BLaER1 treated with 17β-estradiol and CSF1 and Interleukin-3, amounts not matched to agents 10 nM and 100 nM (cell line): ENCODE results near the gene CDH16.
"Not testable (repeated sequence)": the region's sequence is repeated elsewhere in the genome, so short reads cannot be mapped to it uniquely, and the experiment has no call there.

Experiments
- H3K27ac ChIP-seq, 11 experiments: shearing (Covaris generic); formaldehyde crosslinking; 2 replicates each; pipeline ENCODE4 v1.8.1; 2022
- H3K27me3 ChIP-seq, 11 experiments: shearing (Covaris generic); formaldehyde crosslinking; 2 replicates each; pipeline ENCODE4 v1.8.1; 2022
- H3K36me3 ChIP-seq, 11 experiments: shearing (Covaris generic); formaldehyde crosslinking; 2 replicates each; pipeline ENCODE4 v1.8.1; 2022
- H3K4me1 ChIP-seq, 10 experiments: shearing (Covaris generic); formaldehyde crosslinking; 2 replicates each; pipeline ENCODE4 v1.8.1; 2022
- H3K4me2 ChIP-seq, 11 experiments: shearing (Covaris generic); formaldehyde crosslinking; 2 replicates each; pipeline ENCODE4 v1.8.1; 2022
- H3K4me3 ChIP-seq, 10 experiments: shearing (Covaris generic); formaldehyde crosslinking; 2 replicates each; pipeline ENCODE4 v1.8.1; 2022
- H3K9ac ChIP-seq, 11 experiments: shearing (Covaris generic); formaldehyde crosslinking; 2 replicates each; pipeline ENCODE4 v1.8.1; 2022
- H3K9me3 ChIP-seq, 11 experiments: shearing (Covaris generic); formaldehyde crosslinking; replicated peaks in 1 of 11; 2 replicates each; pipeline ENCODE4 v1.8.1; 2022
- H4K20me1 ChIP-seq, 11 experiments: shearing (Covaris generic); formaldehyde crosslinking; 2 replicates each; pipeline ENCODE4 v1.8.1; 2022
- Cebpa-rat ChIP-seq, 11 experiments: shearing (Covaris generic); IDR thresholded peaks; 2 replicates each; pipeline ENCODE4 v1.8.1; 2022

CDH16 gene

GRCh38 chr16:66942981-66943380 lies 24.3 kb upstream of the CDH16 start:
- no peak for TF ChIP-seq Cebpa-rat (IDR thresholded peaks at IDR 0.05)

DNA sequence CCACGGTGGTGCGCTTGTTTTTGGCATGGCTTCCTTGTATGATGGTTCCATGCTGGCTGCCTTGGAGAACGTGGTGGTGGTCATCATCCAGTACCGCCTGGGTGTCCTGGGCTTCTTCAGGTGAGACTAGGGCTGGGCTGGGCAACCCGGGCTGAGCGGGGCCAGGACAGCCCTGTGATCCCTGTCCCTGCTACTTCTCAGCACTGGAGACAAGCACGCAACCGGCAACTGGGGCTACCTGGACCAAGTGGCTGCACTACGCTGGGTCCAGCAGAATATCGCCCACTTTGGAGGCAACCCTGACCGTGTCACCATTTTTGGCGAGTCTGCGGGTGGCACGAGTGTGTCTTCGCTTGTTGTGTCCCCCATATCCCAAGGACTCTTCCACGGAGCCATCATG lies 21.6 kb upstream of the CDH16 start:
- no peaks in the 10 kb centered on the region for H3K27me3 ChIP-seq
- H3K9me3 ChIP-seq: no peaks in the 10 kb centered on the region
- peaks cover 63 to 84% (median 75%) of the 10 kb centered on the region in 11 experiments for H3K36me3 ChIP-seq
- no peak overlapping the region for H3K4me2 ChIP-seq
- H4K20me1 ChIP-seq: peaks cover 26 to 91% (median 55%) of the 10 kb centered on the region in 11 experiments; a peak in 20 of 22 replicates
- no peak overlapping the region for H3K9ac ChIP-seq
- TF ChIP-seq Cebpa-rat (IDR thresholded peaks at IDR 0.05): no peak
- H3K27ac ChIP-seq: no peak overlapping the region
- peaks cover 22 to 29% (median 28%) of the 10 kb centered on the region in 10 experiments for H3K4me1 ChIP-seq
- H3K4me3 ChIP-seq: no peak overlapping the region

More at GRCh38 chr16:66942981-66943380, 24.3 kb upstream of the CDH16 start:
- H3K4me3 ChIP-seq: no peak overlapping the region
- H3K4me1 ChIP-seq: peaks cover under 1 to 7% (median 7%) of the 10 kb centered on the region in 10 experiments; a peak in 16 of 20 replicates
- H4K20me1 ChIP-seq: peaks cover 11 to 79% (median 28%) of the 10 kb centered on the region in 11 experiments; a peak in 20 of 22 replicates
- no peak overlapping the region for H3K27ac ChIP-seq
- H3K4me2 ChIP-seq: no peak overlapping the region
- H3K36me3 ChIP-seq: peaks cover 60 to 66% (median 62%) of the 10 kb centered on the region in 11 experiments
- H3K9ac ChIP-seq: no peak overlapping the region
- H3K9me3 ChIP-seq: no peaks in the 10 kb centered on the region
- H3K27me3 ChIP-seq: peaks cover 7 to 11% (median 8%) of the 10 kb centered on the region in 11 experiments

GRCh38 chr16:66939366-66939765 lies 20.7 kb upstream of the CDH16 start:
- H3K36me3 ChIP-seq: peaks cover 63 to 84% (median 75%) of the 10 kb centered on the region in 11 experiments
- H3K4me3 ChIP-seq: no peak overlapping the region
- H3K4me1 ChIP-seq: peaks cover 24 to 32% (median 30%) of the 10 kb centered on the region in 10 experiments
- H3K27me3 ChIP-seq: no peaks in the 10 kb centered on the region
- no peak overlapping the region for H3K4me2 ChIP-seq
- H3K9ac ChIP-seq: no peak overlapping the region
- H4K20me1 ChIP-seq: peaks cover 26 to 92% (median 56%) of the 10 kb centered on the region in 11 experiments; a peak in 20 of 22 replicates
- H3K27ac ChIP-seq: no peak overlapping the region
- H3K9me3 ChIP-seq: no peaks in the 10 kb centered on the region
- no peak for TF ChIP-seq Cebpa-rat (IDR thresholded peaks at IDR 0.05)

- no peaks in the 10 kb centered on the region for H3K9me3 ChIP-seq
- H3K4me3 ChIP-seq: no peak overlapping the region
- H3K9ac ChIP-seq: no peak overlapping the region
- peak overlapping the region in 7 of 11 experiments; percentile 16 to 100 (median 99); a peak in 8 of 22 replicates for H3K4me2 ChIP-seq
- peaks cover 34 to 42% (median 39%) of the 10 kb centered on the region in 10 experiments for H3K4me1 ChIP-seq
- no peaks in the 10 kb centered on the region for H3K27me3 ChIP-seq
- no peak for TF ChIP-seq Cebpa-rat (IDR thresholded peaks at IDR 0.05)
- peaks cover 50 to 75% (median 62%) of the 10 kb centered on the region in 11 experiments for H3K36me3 ChIP-seq
- peaks cover 34 to 77% (median 59%) of the 10 kb centered on the region in 11 experiments; a peak in 20 of 22 replicates for H4K20me1 ChIP-seq
- no peak overlapping the region for H3K27ac ChIP-seq
Measured at GRCh38 chr16:66937725-66938337, 19.1 kb upstream of the CDH16 start.

DNA sequence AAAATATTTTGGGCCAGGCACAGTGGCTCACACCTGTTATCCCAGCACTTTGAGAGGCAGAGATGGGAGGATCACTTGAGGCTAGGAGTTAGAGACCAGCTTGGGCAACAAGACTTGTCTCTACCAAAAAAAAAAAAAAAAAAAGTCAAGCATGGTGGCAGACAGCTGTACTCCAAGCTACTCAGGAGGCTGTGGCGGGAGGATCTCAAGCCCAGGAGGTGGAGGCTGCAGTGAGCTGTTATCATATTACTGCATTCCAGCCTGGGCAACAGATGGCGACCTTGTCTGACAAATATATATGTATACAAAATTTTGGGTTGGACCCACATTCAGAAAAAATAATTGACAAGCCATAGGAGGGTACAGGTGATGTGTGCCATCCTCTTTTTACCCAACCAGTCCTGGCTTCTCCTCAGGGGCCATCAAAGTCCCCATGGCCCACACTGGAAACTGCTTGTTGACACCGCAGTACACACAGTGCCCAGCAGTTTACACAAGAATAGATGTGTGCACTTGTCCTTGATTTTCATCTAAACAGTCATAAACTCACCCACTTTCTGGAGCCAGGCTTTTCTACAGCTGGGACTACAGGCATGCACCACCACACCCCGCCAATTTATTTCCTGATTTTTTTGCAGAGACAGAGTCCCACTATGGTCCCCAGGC lies 18.3 kb upstream of the CDH16 start:
- TF ChIP-seq Cebpa-rat (IDR thresholded peaks at IDR 0.05): no peak
- Histone ChIP-seq H3K9me3 (no peaks in the 10 kb centered on the region), H3K4me2 (peak overlapping the region; percentile 93 to 100 (median 99); a peak in 21 of 22 replicates), H3K9ac (peak overlapping the region in 3 of 11 experiments; percentile 92 to 95 (median 93); a peak in 3 of 22 replicates), H3K4me3 (no peak overlapping the region), H4K20me1 (peaks cover 41 to 77% (median 65%) of the 10 kb centered on the region in 11 experiments; a peak in 20 of 22 replicates), H3K27ac (no peak overlapping the region), H3K4me1 (peaks cover 42 to 50% (median 47%) of the 10 kb centered on the region in 10 experiments), H3K27me3 (no peaks in the 10 kb centered on the region), H3K36me3 (peaks cover 48 to 75% (median 62%) of the 10 kb centered on the region in 11 experiments)

GRCh38 chr16:66936462-66936861 lies 17.8 kb upstream of the CDH16 start:
- Histone ChIP-seq H3K9me3 (no peaks in the 10 kb centered on the region), H3K36me3 (peaks cover 46 to 73% (median 62%) of the 10 kb centered on the region in 11 experiments), H3K27ac (peak overlapping the region in 2 of 11 experiments; percentile 91 to 97; a peak in 2 of 22 replicates), H3K27me3 (no peaks in the 10 kb centered on the region), H3K4me2 (peak overlapping the region; percentile 93 to 100 (median 99)), H3K9ac (peak overlapping the region; percentile 87 to 99 (median 95); a peak in 14 of 22 replicates), H4K20me1 (peaks cover 41 to 77% (median 67%) of the 10 kb centered on the region in 11 experiments; a peak in 20 of 22 replicates), H3K4me1 (peaks cover 46 to 51% (median 49%) of the 10 kb centered on the region in 10 experiments), H3K4me3 (peak overlapping the region in 6 of 10 experiments; percentile 76 to 100 (median 90); a peak in 10 of 20 replicates)
- no peak for TF ChIP-seq Cebpa-rat (IDR thresholded peaks at IDR 0.05)

DNA sequence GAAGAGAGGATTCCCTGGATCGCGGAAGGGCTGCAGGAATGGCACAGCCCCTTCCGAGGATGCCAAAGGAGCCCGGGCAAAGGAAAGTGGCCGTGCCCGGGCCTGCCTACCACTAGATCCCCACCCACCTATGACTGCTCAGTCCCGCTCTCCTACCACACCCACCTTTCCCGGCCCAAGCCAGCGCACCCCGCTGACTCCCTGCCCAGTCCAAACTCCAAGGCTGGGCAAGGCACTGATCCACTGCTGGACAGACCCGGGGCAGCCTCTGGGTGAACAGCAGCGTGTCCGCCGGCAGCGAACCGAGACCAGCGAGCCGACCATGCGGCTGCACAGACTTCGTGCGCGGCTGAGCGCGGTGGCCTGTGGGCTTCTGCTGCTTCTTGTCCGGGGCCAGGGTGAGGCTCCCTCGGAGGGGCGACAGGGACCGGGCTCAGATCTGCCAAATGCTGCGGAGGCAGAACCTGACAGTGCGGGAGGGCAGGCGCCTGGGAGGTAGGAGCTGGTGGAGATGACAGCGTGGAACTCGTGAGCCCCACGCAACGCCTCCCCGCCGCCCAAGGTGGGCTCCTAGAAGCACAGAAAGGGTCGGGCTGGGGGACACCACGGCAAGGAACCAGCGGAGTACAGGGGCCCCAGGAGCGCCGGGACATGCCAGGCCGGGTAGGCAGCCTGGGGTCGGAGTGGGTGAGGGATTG lies 16.8 kb upstream of the CDH16 start, which contains the start of gene CES2:
CES2 (plus strand) TSS at position 203 of the 698 bp plus-strand sequence; CDS start at position 323, 120 bp downstream.
- peak within 1 kb of the TSS; percentile 87 to 99 (median 95) for H3K9ac ChIP-seq
- no peaks in the 10 kb centered on the region for H3K9me3 ChIP-seq
- peaks cover 41 to 71% (median 59%) of the 10 kb centered on the region in 11 experiments for H3K36me3 ChIP-seq
- H3K4me2 ChIP-seq: peak within 1 kb of the TSS; percentile 93 to 100 (median 99)
- H3K27ac ChIP-seq: peak within 1 kb of the TSS; percentile 85 to 97 (median 93)
- peaks cover 46 to 51% (median 49%) of the 10 kb centered on the region in 10 experiments for H3K4me1 ChIP-seq
- H3K27me3 ChIP-seq: no peaks in the 10 kb centered on the region
- peaks cover 41 to 76% (median 63%) of the 10 kb centered on the region in 11 experiments; a peak in 20 of 22 replicates for H4K20me1 ChIP-seq
- peak within 1 kb of the TSS; percentile 76 to 100 (median 89) for H3K4me3 ChIP-seq
- no peak for TF ChIP-seq Cebpa-rat (IDR thresholded peaks at IDR 0.05)

DNA sequence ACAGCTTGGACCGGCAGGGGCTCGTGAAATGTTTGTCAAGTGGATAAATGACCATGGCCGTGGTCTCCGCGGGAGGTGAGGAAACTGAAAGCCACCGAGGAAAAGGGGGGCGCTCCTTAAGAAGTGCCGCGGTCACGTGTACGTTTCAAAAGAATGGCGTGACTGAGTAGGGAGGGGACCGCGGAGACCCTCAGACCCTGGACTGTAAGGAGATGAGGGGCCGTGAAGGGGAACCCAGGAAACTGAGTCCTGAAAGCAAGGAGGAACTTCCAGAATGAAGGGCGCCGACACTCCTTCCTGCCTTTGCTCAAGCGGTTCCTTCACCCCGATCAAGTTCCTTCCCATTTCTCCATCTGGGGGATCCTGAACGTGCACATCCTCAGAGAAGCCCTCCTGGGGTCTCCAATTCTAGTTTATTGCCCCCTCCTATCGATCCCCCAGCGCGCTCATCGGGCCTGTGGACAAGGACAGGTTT lies 16.2 kb upstream of the CDH16 start:
- Histone ChIP-seq H3K4me2 (peak overlapping the region; percentile 93 to 100 (median 99)), H3K4me1 (peaks cover 46 to 54% (median 49%) of the 10 kb centered on the region in 10 experiments), H4K20me1 (peaks cover 41 to 75% (median 59%) of the 10 kb centered on the region in 11 experiments; a peak in 20 of 22 replicates), H3K36me3 (peaks cover 35 to 70% (median 53%) of the 10 kb centered on the region in 11 experiments), H3K4me3 (peak overlapping the region; percentile 76 to 100 (median 89)), H3K27ac (peak overlapping the region; percentile 85 to 97 (median 93)), H3K9ac (peak overlapping the region; percentile 87 to 99 (median 95))
- H3K27me3 ChIP-seq, H3K9me3 ChIP-seq: not testable (repeated sequence)
